HepG2 (cell line): ENCODE data around the gene IFT27. TPM values are rescaled to one million over a fixed set of nuclear protein-coding genes. Genes with fewer than 3 reads are reported as not detected.

Experiments used
- ATAC-seq: fragments of 200-7000 bp; cut with Tn5 transposase; 3 replicates; pipeline ENCODE4 v1.9.1; 2020; ENCODE audit warnings: mild to moderate bottlenecking, moderate library complexity
- BruUV-seq: library from RNA; stranded (reverse); fragments of 400-500 nt; replicated peaks from 2 replicates; lab custom pipeline; 2021; lab: Mats Ljungman, UMichigan
- CTCF ChIA-PET: fragments of 300-600 bp; formaldehyde crosslinking; extraction: SDS; loops from one replicate; lab custom pipeline; 2021; ENCODE audit warnings: low total read pairs, inconsistent platforms, low intra/inter-chr PET ratio; lab: Yijun Ruan, JAX
- POLR2A ChIA-PET: fragments of 350-600 bp; sonication (Branson Sonifier 250); formaldehyde crosslinking; loops from one replicate; lab custom pipeline; 2020; ENCODE audit warnings: antibody characterized with exemption, inconsistent platforms; lab: Yijun Ruan, JAX
- DNase-seq: peaks from one replicate; pipeline ENCODE4 v3.0.0-alpha.2; 2015; ENCODE audit warnings: low spot score
- FAIRE-seq: peaks from 3 replicates; lab custom pipeline; 2011; peaks lifted over from hg19 to GRCh38; lab: Jason Lieb, UNC
- H2AFZ ChIP-seq: one replicate; pipeline ENCODE4 v1.6.1; 2011; ENCODE audit warnings: low read length, inconsistent platforms
- H3K27ac ChIP-seq: fragments of 300-600 bp; 3 replicates; pipeline ENCODE4 v1.8.0; 2011; ENCODE audit warnings: mixed run types, mild to moderate bottlenecking, mixed read lengths, low read length, inconsistent platforms; ENCODE audit not compliant: insufficient read depth; ENCODE audit errors: extremely low read length
- H3K27me3 ChIP-seq, 2 experiments: fragments of 200-600 bp in 1 of 2; 2 replicates in 1 of 2; 3 replicates in 1 of 2; pipeline versions ENCODE4 v1.6.0 to v1.8.0; 2011; ENCODE audit warnings: low read length in 2 of 2, mild to moderate bottlenecking in 2 of 2, moderate library complexity in 2 of 2, inconsistent platforms in 1 of 2; ENCODE audit not compliant: insufficient read depth in 2 of 2, control insufficient read depth in 1 of 2
- H3K36me3 ChIP-seq, 2 experiments: fragments of 200-600 bp in 1 of 2; replicated peaks in 1 of 2; 2 replicates in 1 of 2; 3 replicates in 1 of 2; pipeline versions ENCODE4 v1.5.1 to v1.8.0; 2011; ENCODE audit warnings: low read length in 2 of 2, inconsistent platforms in 1 of 2; ENCODE audit not compliant: insufficient read depth in 2 of 2, control insufficient read depth in 1 of 2
- H3K4me1 ChIP-seq: 2 replicates; pipeline ENCODE4 v1.5.1; 2012; ENCODE audit warnings: low read length, inconsistent platforms; ENCODE audit not compliant: insufficient read depth
- H3K4me2 ChIP-seq: 2 replicates; pipeline ENCODE4 v1.6.0; 2011; ENCODE audit warnings: low read depth, low read length, inconsistent platforms
- H3K4me3 ChIP-seq, 3 experiments: fragments of 200-600 bp in 1 of 3; sonication (generic), shearing (Covaris generic) in 1 of 3; replicated peaks in 1 of 3; 2 replicates each; pipeline ENCODE4 v1.5.1; 2011 to 2016; ENCODE audit warnings: low read length in 3 of 3, inconsistent platforms in 2 of 3, low read depth in 2 of 3, mild to moderate bottlenecking in 2 of 3, control low read depth in 1 of 3, mixed read lengths in 1 of 3; ENCODE audit not compliant: insufficient read depth in 1 of 3
- H3K79me2 ChIP-seq: one replicate; pipeline ENCODE4 v1.6.1; 2011; ENCODE audit warnings: low read length, inconsistent platforms; ENCODE audit not compliant: insufficient read depth
- H3K9ac ChIP-seq: 2 replicates; pipeline ENCODE4 v1.6.0; 2011; ENCODE audit warnings: mild to moderate bottlenecking, low read depth, low read length, inconsistent platforms; ENCODE audit not compliant: insufficient read depth
- H3K9me3 ChIP-seq: 2 replicates; pipeline ENCODE4 v1.5.1; 2012; ENCODE audit warnings: mild to moderate bottlenecking, low read length
- H4K20me1 ChIP-seq: 2 replicates; pipeline ENCODE4 v1.6.0; 2011; ENCODE audit warnings: inconsistent platforms, mild to moderate bottlenecking, low read length, moderate library complexity; ENCODE audit not compliant: insufficient read depth
- AHR ChIP-seq: IDR thresholded peaks from 2 replicates; pipeline ENCODE4 v1.6.1; 2018; ENCODE audit warnings: missing genetic modification reagents, missing compliant biosample characterization
- ATF7 ChIP-seq, 2 experiments: fragments of 450-650 bp in 1 of 2; sonication (generic) in 1 of 2; formaldehyde crosslinking in 1 of 2; IDR thresholded peaks; 2 replicates each; pipeline versions ENCODE4 v1.4.0 to v1.6.1; 2016 to 2020; ENCODE audit warnings: antibody characterized with exemption in 1 of 2, mild to moderate bottlenecking in 1 of 2, missing genetic modification reagents in 1 of 2
- GATA4 ChIP-seq: sonication (generic); IDR thresholded peaks from 2 replicates; pipeline ENCODE4 v1.6.1; 2016; ENCODE audit warnings: antibody characterized with exemption, low read depth, borderline replicate concordance
- HMGA1 ChIP-seq: sonication (generic); formaldehyde crosslinking; conservative IDR thresholded peaks from 2 replicates; pipeline ENCODE4 v1.4.0; 2020; ENCODE audit warnings: missing genetic modification reagents
- KLF11 ChIP-seq: IDR thresholded peaks from 2 replicates; pipeline ENCODE4 v1.6.1; 2016; ENCODE audit warnings: missing compliant biosample characterization
- MTF1 ChIP-seq: sonication (generic); formaldehyde crosslinking; IDR thresholded peaks from 2 replicates; pipeline ENCODE4 v1.5.0; 2020; ENCODE audit warnings: missing genetic modification reagents
- RCOR2 ChIP-seq: IDR thresholded peaks from 2 replicates; pipeline ENCODE4 v1.6.1; 2016; ENCODE audit warnings: missing biosample characterization, missing genetic modification reagents
- SALL2 ChIP-seq: sonication (generic); formaldehyde crosslinking; IDR thresholded peaks from 2 replicates; pipeline ENCODE4 v1.8.1; 2023; ENCODE audit warnings: mild to moderate bottlenecking, missing genetic modification reagents, inconsistent platforms
- SNAPC2 ChIP-seq: sonication (generic); formaldehyde crosslinking; IDR thresholded peaks from 2 replicates; pipeline ENCODE4 v1.8.1; 2022; ENCODE audit warnings: mild to moderate bottlenecking, missing genetic modification reagents
- TCF7 ChIP-seq: sonication (generic); IDR thresholded peaks from 2 replicates; pipeline ENCODE4 v1.6.1; 2016; ENCODE audit warnings: antibody characterized with exemption, low read depth
- ZBTB38 ChIP-seq: sonication (generic); formaldehyde crosslinking; IDR thresholded peaks from 2 replicates; pipeline ENCODE4 v1.5.1; 2020; ENCODE audit warnings: mild to moderate bottlenecking, missing genetic modification reagents
- ZFP37 ChIP-seq: sonication (generic); formaldehyde crosslinking; IDR thresholded peaks from 2 replicates; pipeline ENCODE4 v1.4.0; 2020; ENCODE audit warnings: missing genetic modification reagents, borderline replicate concordance
- ZNF34 ChIP-seq: sonication (generic); formaldehyde crosslinking; IDR thresholded peaks from 2 replicates; pipeline ENCODE4 v1.4.0; 2020; ENCODE audit warnings: mild to moderate bottlenecking, missing genetic modification reagents, borderline replicate concordance
- WGBS: methylation state at CpG from one replicate; pipeline ENCODE4 v1.1.6; 2017; ENCODE audit warnings: low lambda C conversion rate; 5-methylcytosine and 5-hydroxymethylcytosine counted together
- in situ Hi-C: cut with HindIII; loops from 2 replicates; pipeline ENCODE4 v1.10.0; 2017; ENCODE audit warnings: low pct_unique_long_range_greater_than_20kb; ENCODE audit not compliant: extremely low pct_ligation_motif_present
- intact Hi-C: fragments of 100-400 bp; cut with micrococcal nuclease; formaldehyde crosslinking; loops from one replicate; pipeline ENCODE4 v1.10.0; 2022; ENCODE audit not compliant: unreplicated experiment
- polyA plus RNA-seq, 8 experiments: library from polyadenylated mRNA; depleted of rRNA in 3 of 8; stranded (reverse) in 7 of 8; unstranded in 1 of 8; fragments of >200 nt; fragmentation: Illumina TruSeq in 4 of 8; extraction: Trizol in 4 of 8; gene quantifications; 2 replicates each; pipeline versions ENCODE4 v1.2.1 to v1.2.3, GENCODE V29; 2011 to 2016; ENCODE audit warnings: low read depth in 4 of 8, missing spikeins in 1 of 8, mixed read lengths in 1 of 8; ENCODE audit not compliant: insufficient read depth in 1 of 8
- total RNA-seq, 5 experiments: library from RNA; depleted of rRNA; stranded (reverse); fragments of >200 nt; fragmentation: Illumina TruSeq; extraction: Trizol; gene quantifications; 2 replicates each; pipeline ENCODE4 v1.2.3, GENCODE V29; 2016; ENCODE audit warnings: low read depth in 1 of 5
- TF ChIP-seq, protein P1 (sequence below): sonication (generic); formaldehyde crosslinking; IDR thresholded peaks from 2 replicates; pipeline ENCODE4 v1.4.0; 2020; ENCODE audit warnings: missing genetic modification reagents
- TF ChIP-seq, protein P2 (sequence below): sonication (generic); formaldehyde crosslinking; IDR thresholded peaks from 2 replicates; pipeline ENCODE4 v1.5.1; 2020; ENCODE audit warnings: mild to moderate bottlenecking, missing genetic modification reagents, borderline replicate concordance
- TF ChIP-seq, protein P3 (sequence below): IDR thresholded peaks from 2 replicates; pipeline ENCODE4 v1.6.1; 2012; ENCODE audit warnings: low read length, improper control_type of control experiment
- TF ChIP-seq, protein P4 (sequence below): sonication (generic); formaldehyde crosslinking; IDR thresholded peaks from 2 replicates; pipeline ENCODE4 v1.4.0; 2020; ENCODE audit warnings: missing genetic modification reagents, borderline replicate concordance

The IFT27 gene
- total and polyA plus RNA-seq, 2 of the 13 experiments (the other 11 are each of a cell fraction or from before 2014, with no cell fraction given), result 0.25 to 0.33 TPM

DNA sequence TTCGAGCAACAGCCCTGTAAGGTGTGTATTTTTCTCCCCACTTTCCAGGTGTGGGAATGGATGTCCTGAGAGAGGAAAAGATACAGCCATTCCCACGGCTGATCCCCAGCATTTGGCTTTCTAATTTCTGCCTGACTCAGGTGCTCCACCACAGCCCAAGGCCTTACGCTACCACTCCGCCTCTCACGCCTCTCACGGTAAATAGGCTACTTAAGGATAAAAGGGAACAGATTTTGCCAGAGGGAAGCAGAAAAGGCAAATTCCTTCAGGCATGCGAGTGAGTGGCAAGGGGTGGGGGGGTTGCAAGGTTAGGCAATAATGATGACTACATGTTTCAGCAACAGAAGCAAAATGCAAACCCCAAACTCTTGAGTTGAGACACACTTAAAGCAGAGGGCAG, 31.7 kb upstream of the IFT27 start:
- Histone ChIP-seq H3K9ac (no peak overlapping the region), H3K4me3 (no peak overlapping the region), H3K36me3 (no peaks in the 10 kb centered on the region), H3K4me1 (no peaks in the 10 kb centered on the region), H4K20me1 (no peaks in the 10 kb centered on the region), H3K4me2 (no peak overlapping the region), H3K79me2 (no peaks in the 10 kb centered on the region), H3K27me3 (peaks cover 0 to 32% of the 10 kb centered on the region in 2 experiments; a peak in 2 of 5 replicates), H2AFZ (no peak overlapping the region), H3K27ac (no peak overlapping the region), H3K9me3 (no peaks in the 10 kb centered on the region)
- FAIRE-seq (no peak), ATAC-seq (no peak), DNase-seq (no peak)
- intact Hi-C loops, result no loop called here
- in situ Hi-C loops, result no loop called here
- CTCF ChIA-PET, result no interaction called here
- POLR2A ChIA-PET, result no interaction called here
- BruUV-seq, result no TSS peak
- 15% methylated on average over 7 of the region's 7 CpGs for WGBS
- TF ChIP-seq, protein P1, sequence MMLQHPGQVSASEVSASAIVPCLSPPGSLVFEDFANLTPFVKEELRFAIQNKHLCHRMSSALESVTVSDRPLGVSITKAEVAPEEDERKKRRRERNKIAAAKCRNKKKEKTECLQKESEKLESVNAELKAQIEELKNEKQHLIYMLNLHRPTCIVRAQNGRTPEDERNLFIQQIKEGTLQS (CRISPR knock-in tag), result no peak
- TF ChIP-seq GATA4 (no peak), KLF11 (CRISPR knock-in tag) (no peak), HMGA1 (CRISPR knock-in tag) (no peak), AHR (no peak), ZFP37 (CRISPR knock-in tag) (no peak), SALL2 (no peak), ZNF34 (no peak), SNAPC2 (CRISPR knock-in tag) (no peak), RCOR2 (CRISPR knock-in tag) (no peak), ATF7 (IDR thresholded peaks at IDR 0.05) (no peak), ATF7 (CRISPR knock-in tag; IDR thresholded peaks at IDR 0.05) (no peak), ZBTB38 (no peak), MTF1 (CRISPR knock-in tag) (no peak), TCF7 (no peak)
- TF ChIP-seq, protein P2, sequence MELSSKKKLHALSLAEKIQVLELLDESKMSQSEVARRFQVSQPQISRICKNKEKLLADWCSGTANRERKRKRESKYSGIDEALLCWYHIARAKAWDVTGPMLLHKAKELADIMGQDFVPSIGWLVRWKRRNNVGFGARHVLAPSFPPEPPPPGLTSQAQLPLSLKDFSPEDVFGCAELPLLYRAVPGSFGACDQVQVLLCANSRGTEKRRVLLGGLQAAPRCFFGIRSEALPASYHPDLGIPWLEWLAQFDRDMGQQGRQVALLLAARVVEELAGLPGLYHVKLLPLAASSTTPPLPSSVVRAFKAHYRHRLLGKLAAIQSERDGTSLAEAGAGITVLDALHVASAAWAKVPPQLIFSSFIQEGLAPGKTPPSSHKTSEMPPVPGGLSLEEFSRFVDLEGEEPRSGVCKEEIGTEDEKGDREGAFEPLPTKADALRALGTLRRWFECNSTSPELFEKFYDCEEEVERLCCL (CRISPR knock-in tag), result no peak
- TF ChIP-seq, protein P3, sequence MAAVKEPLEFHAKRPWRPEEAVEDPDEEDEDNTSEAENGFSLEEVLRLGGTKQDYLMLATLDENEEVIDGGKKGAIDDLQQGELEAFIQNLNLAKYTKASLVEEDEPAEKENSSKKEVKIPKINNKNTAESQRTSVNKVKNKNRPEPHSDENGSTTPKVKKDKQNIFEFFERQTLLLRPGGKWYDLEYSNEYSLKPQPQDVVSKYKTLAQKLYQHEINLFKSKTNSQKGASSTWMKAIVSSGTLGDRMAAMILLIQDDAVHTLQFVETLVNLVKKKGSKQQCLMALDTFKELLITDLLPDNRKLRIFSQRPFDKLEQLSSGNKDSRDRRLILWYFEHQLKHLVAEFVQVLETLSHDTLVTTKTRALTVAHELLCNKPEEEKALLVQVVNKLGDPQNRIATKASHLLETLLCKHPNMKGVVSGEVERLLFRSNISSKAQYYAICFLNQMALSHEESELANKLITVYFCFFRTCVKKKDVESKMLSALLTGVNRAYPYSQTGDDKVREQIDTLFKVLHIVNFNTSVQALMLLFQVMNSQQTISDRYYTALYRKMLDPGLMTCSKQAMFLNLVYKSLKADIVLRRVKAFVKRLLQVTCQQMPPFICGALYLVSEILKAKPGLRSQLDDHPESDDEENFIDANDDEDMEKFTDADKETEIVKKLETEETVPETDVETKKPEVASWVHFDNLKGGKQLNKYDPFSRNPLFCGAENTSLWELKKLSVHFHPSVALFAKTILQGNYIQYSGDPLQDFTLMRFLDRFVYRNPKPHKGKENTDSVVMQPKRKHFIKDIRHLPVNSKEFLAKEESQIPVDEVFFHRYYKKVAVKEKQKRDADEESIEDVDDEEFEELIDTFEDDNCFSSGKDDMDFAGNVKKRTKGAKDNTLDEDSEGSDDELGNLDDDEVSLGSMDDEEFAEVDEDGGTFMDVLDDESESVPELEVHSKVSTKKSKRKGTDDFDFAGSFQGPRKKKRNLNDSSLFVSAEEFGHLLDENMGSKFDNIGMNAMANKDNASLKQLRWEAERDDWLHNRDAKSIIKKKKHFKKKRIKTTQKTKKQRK, result no peak
- TF ChIP-seq, protein P4, sequence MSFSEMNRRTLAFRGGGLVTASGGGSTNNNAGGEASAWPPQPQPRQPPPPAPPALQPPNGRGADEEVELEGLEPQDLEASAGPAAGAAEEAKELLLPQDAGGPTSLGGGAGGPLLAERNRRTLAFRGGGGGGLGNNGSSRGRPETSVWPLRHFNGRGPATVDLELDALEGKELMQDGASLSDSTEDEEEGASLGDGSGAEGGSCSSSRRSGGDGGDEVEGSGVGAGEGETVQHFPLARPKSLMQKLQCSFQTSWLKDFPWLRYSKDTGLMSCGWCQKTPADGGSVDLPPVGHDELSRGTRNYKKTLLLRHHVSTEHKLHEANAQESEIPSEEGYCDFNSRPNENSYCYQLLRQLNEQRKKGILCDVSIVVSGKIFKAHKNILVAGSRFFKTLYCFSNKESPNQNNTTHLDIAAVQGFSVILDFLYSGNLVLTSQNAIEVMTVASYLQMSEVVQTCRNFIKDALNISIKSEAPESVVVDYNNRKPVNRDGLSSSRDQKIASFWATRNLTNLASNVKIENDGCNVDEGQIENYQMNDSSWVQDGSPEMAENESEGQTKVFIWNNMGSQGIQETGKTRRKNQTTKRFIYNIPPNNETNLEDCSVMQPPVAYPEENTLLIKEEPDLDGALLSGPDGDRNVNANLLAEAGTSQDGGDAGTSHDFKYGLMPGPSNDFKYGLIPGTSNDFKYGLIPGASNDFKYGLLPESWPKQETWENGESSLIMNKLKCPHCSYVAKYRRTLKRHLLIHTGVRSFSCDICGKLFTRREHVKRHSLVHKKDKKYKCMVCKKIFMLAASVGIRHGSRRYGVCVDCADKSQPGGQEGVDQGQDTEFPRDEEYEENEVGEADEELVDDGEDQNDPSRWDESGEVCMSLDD, result no peak
